ENCODE measurements around the gene EME1. TPM values are rescaled to one million over a fixed set of nuclear protein-coding genes. Genes with fewer than 3 reads are reported as not detected.

Gene EME1
- total RNA-seq, result 1 to 10 TPM in 4 of 5 donors, under 1 TPM in 1; 0.75 to 2.1 (median 1.4) TPM
- total RNA-seq (2013), result 0.99 TPM
- 0.15 to 21.9 (median 1.0) reads per million in 29 experiments for total RNA-seq

DNA sequence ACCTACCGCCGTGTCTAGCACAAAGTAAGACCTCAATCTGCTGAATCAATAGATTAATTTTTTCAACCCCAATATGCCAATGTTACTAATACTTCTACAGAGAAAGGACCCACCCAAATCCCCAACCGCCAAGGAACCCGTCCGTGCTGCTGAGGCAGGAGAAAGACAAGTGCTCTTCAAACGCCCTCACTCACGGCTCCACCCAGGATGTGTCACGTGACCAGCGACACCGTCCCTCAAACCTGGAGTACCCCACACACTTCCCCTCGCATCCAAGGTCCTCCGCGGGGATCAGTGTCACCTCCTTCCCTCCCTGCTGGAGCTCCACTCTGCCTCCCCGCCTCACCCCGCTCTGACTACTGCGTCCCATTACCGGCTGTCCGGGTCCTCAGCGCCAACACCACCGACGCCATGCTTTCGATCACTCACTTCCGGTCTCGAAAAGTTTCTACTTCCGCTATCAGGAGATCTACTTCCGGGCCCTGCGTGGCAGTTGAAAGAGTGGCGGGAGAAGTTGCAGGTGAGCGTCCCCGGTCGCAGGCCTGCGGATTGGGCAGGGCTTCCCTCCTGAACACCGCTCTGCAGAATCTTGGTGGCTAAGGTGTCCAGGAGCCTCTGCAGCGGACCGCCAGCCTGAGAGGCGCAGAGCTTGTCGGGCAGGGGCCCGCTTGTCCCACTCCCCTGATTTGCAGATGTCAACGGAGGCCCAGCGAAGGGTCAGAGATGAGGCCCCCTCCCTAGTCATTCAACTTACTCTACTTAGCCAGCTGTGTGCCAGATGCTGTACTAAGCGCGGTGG is at the start of gene EME1, which contains the start of gene MRPL27:
Gene EME1, plus strand, starts transcription at position 472 of the 799 bp plus-strand sequence. CDS start 1,980 bp downstream, outside the sequence.
Gene MRPL27, minus strand, starts transcription at position 427 of the 799 bp plus-strand sequence. Its CDS starts 14 bp downstream, at position 413.
- H3K36me3 ChIP-seq (ENCODE audit: control insufficient read depth in 2 of 2, extremely low read depth in 1 of 2, insufficient read depth in 1 of 2, low read length in 1 of 2), result peaks cover 0 to 28% of the 10 kb centered on the region in 2 donors
- DNase-seq, result peak; percentile 72 to 91 (median 83)
- Mint-ChIP-seq H3K9me3 (no peaks in the 10 kb centered on the region), H3K27ac (peak within 1 kb of the TSS; percentile 100), H3K36me3 (peaks cover 33% of the 10 kb centered on the region), H3K27me3 (no peaks in the 10 kb centered on the region), H3K4me1 (peaks cover 22 to 33% (median 26%) of the 10 kb centered on the region in 3 donors), H3K4me3 (peak within 1 kb of the TSS; percentile 91 to 99 (median 99))
- H3K4me1 ChIP-seq (ENCODE audit: control insufficient read depth in 1 of 2, extremely low read depth in 1 of 2, insufficient read depth in 2 of 2, low read length in 2 of 2), result peaks cover 5 to 24% of the 10 kb centered on the region in 2 experiments
- ChIA-PET POLR2A (interaction anchor here in 1 of 2 donors (0.6 kb wide), 2 partner anchors 13 to 170 kb away, joined by 3 read pairs; no protein-coding TSS in a partner anchor), CTCF (interaction anchor here (0.6 to 2.7 kb wide), 6 partner anchors 11 to 25 kb away, joined by 3 to 10 read pairs (median 6); partner anchors contain the start of gene LRRC59 (in 1 of the 2))
- under 1% methylated on average over 38 of the region's 42 CpGs for whole genome bisulfite sequencing (ENCODE audit: insufficient coverage)
- H3K27me3 ChIP-seq (replicated peaks in 1 of 2; ENCODE audit: control insufficient read depth in 2 of 2, extremely low read depth in 1 of 2, insufficient read depth in 2 of 2, low read length in 1 of 2), result no peaks in the 10 kb centered on the region
- peak within 1 kb of the TSS; percentile 89 for H3K27ac ChIP-seq (ENCODE audit: low read length)
- peak; percentile 92 to 95 (median 94) for ATAC-seq (replicated peaks in 1 of 4)
- no peaks in the 10 kb centered on the region for H3K9me3 ChIP-seq
- peak within 1 kb of the TSS; percentile 86 to 94 for H3K4me3 ChIP-seq (ENCODE audit: control insufficient read depth in 1 of 2, extremely low read depth in 1 of 2, low read length in 1 of 2)

DNA sequence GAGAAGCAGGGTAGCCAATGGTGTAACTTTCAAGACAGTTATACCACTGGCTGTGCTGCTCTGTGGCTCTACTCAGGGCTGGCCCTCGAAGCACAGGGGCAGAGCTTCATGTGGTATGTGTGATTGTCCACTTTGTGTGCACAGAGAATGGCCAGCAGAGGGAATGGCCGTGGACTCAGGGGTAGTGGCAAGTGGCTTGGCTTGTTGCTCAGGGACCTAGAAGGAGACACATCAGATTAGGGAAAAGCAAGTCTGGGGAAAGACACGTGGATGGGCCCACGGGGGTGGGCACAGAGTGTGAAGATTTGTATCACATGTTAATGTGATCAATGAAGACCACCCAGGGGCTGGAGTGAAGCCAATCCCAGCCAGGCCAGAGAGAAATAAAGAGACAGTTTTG is 47.1 kb upstream of the EME1 start:
- Histone ChIP-seq H3K4me3 (ENCODE audit: control insufficient read depth in 1 of 2, extremely low read depth in 1 of 2, low read length in 1 of 2) (no peak overlapping the region), H3K27me3 (replicated peaks in 1 of 2; ENCODE audit: control insufficient read depth in 2 of 2, extremely low read depth in 1 of 2, insufficient read depth in 2 of 2, low read length in 1 of 2) (peaks cover 0 to 18% of the 10 kb centered on the region in 2 experiments), H3K36me3 (ENCODE audit: control insufficient read depth in 2 of 2, extremely low read depth in 1 of 2, insufficient read depth in 1 of 2, low read length in 1 of 2) (no peaks in the 10 kb centered on the region), H3K9me3 (no peaks in the 10 kb centered on the region), H3K27ac (ENCODE audit: low read length) (no peak overlapping the region), H3K4me1 (ENCODE audit: control insufficient read depth in 1 of 2, extremely low read depth in 1 of 2, insufficient read depth in 2 of 2, low read length in 2 of 2) (no peaks in the 10 kb centered on the region)
- ATAC-seq (replicated peaks in 1 of 4) (no peak), DNase-seq (no peak)
- ChIA-PET CTCF (no interaction called here), POLR2A (no interaction called here)
- Mint-ChIP-seq H3K36me3 (no peaks in the 10 kb centered on the region), H3K27me3 (peaks cover 0 to 7% of the 10 kb centered on the region in 2 donors), H3K27ac (no peak overlapping the region), H3K4me3 (no peak overlapping the region), H3K9me3 (no peaks in the 10 kb centered on the region), H3K4me1 (no peaks in the 10 kb centered on the region)
- WGBS (ENCODE audit: insufficient coverage), result 57% methylated on average over 4 of the region's 4 CpGs

GRCh38 chr17:50326831-50327364 is 46.1 kb upstream of the EME1 start:
- DNase-seq (no peak), ATAC-seq (replicated peaks in 1 of 4) (no peak)
- Mint-ChIP-seq H3K36me3 (no peaks in the 10 kb centered on the region), H3K27ac (no peak overlapping the region), H3K4me3 (no peak overlapping the region), H3K9me3 (no peaks in the 10 kb centered on the region), H3K4me1 (no peaks in the 10 kb centered on the region), H3K27me3 (peaks cover under 1 to 7% of the 10 kb centered on the region in 2 donors)
- ChIA-PET CTCF (no interaction called here), POLR2A (no interaction called here)
- Histone ChIP-seq H3K4me3 (ENCODE audit: control insufficient read depth in 1 of 2, extremely low read depth in 1 of 2, low read length in 1 of 2) (no peak overlapping the region), H3K9me3 (no peaks in the 10 kb centered on the region), H3K27me3 (replicated peaks in 1 of 2; ENCODE audit: control insufficient read depth in 2 of 2, extremely low read depth in 1 of 2, insufficient read depth in 2 of 2, low read length in 1 of 2) (peaks cover 0 to 21% of the 10 kb centered on the region in 2 experiments), H3K36me3 (ENCODE audit: control insufficient read depth in 2 of 2, extremely low read depth in 1 of 2, insufficient read depth in 1 of 2, low read length in 1 of 2) (no peaks in the 10 kb centered on the region), H3K27ac (ENCODE audit: low read length) (no peak overlapping the region), H3K4me1 (ENCODE audit: control insufficient read depth in 1 of 2, extremely low read depth in 1 of 2, insufficient read depth in 2 of 2, low read length in 2 of 2) (no peaks in the 10 kb centered on the region)
- WGBS (ENCODE audit: insufficient coverage), result 56% methylated on average over 4 of the region's 9 CpGs

DNA sequence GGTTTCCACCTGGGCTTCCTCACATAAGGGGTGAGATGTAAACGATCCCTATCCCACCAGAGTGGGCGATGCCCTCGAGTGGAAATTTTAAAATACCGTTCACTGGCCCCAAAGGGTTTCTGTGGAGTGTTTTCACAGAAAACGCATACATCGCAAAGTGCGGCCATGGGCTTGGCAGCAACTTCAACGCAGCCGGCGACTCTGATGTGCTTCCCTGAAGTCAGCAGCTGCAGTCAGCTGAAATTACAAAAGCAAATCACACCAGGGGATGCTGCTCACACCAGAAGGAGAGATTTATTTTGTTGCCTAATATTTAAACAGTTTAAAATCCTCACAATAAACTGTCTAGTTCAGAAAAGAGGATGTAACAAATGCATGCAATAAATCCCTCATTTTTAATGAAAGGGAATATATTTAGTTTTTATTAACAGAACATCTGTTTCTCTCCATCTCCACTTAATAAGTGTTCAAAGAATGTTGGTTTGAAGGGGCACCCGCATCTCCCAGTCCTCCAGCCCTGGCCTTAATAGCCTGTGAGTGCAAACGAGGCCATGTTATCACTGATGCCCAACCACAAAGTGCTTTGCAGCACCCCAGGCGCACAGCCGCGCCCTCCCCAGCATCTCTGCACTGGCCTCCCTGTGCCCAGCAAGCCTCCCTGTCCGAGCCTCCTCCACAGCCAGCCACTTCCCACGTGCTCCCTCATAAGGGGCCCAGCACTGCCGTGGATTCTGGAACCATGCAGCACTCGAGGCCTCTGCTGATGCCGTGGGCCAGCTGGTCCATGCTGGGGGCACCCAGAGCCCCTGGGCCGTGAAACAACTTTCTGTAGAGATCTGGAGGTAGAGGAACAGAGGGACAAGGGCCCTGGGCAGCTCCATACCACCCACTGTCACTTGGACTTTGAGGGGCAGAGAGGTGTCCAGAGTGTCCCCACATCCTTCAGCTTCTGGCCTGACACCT is 44.4 kb upstream of the EME1 start:
- Mint-ChIP-seq H3K27me3 (peaks cover 3 to 10% of the 10 kb centered on the region in 2 donors), H3K36me3 (no peaks in the 10 kb centered on the region), H3K4me3 (no peak overlapping the region), H3K27ac (no peak overlapping the region), H3K9me3 (no peaks in the 10 kb centered on the region), H3K4me1 (peaks cover 4 to 7% (median 4%) of the 10 kb centered on the region in 3 donors)
- Histone ChIP-seq H3K27ac (ENCODE audit: low read length) (no peak overlapping the region), H3K36me3 (ENCODE audit: control insufficient read depth in 2 of 2, extremely low read depth in 1 of 2, insufficient read depth in 1 of 2, low read length in 1 of 2) (no peaks in the 10 kb centered on the region), H3K27me3 (replicated peaks in 1 of 2; ENCODE audit: control insufficient read depth in 2 of 2, extremely low read depth in 1 of 2, insufficient read depth in 2 of 2, low read length in 1 of 2) (peaks cover 0 to 29% of the 10 kb centered on the region in 2 experiments), H3K4me1 (ENCODE audit: control insufficient read depth in 1 of 2, extremely low read depth in 1 of 2, insufficient read depth in 2 of 2, low read length in 2 of 2) (peaks cover 0 to 2% of the 10 kb centered on the region in 2 experiments), H3K4me3 (ENCODE audit: control insufficient read depth in 1 of 2, extremely low read depth in 1 of 2, low read length in 1 of 2) (no peak overlapping the region), H3K9me3 (no peaks in the 10 kb centered on the region)
- CTCF ChIA-PET, result no interaction called here
- POLR2A ChIA-PET, result interaction anchor here in 1 of 2 donors (0.5 kb wide), 1 partner anchor 295 kb away, joined by 8 read pairs; no protein-coding TSS in a partner anchor
- DNase-seq, result no peak
- 83% methylated on average over 13 of the region's 21 CpGs for WGBS (ENCODE audit: insufficient coverage)
- no peak for ATAC-seq (replicated peaks in 1 of 4)

GRCh38 chr17:50329716-50330115 is 43.3 kb upstream of the EME1 start:
- no peak overlapping the region for H3K27ac ChIP-seq (ENCODE audit: low read length)
- peaks cover 0 to 29% of the 10 kb centered on the region in 2 experiments for H3K27me3 ChIP-seq (replicated peaks in 1 of 2; ENCODE audit: control insufficient read depth in 2 of 2, extremely low read depth in 1 of 2, insufficient read depth in 2 of 2, low read length in 1 of 2)
- Mint-ChIP-seq H3K4me1 (peaks cover 7 to 11% (median 8%) of the 10 kb centered on the region in 3 donors), H3K9me3 (no peaks in the 10 kb centered on the region), H3K4me3 (no peak overlapping the region), H3K27me3 (peaks cover 3 to 10% of the 10 kb centered on the region in 2 donors), H3K36me3 (no peaks in the 10 kb centered on the region), H3K27ac (no peak overlapping the region)
- DNase-seq, result no peak
- CTCF ChIA-PET, result no interaction called here
- 78% methylated on average over 2 of the region's 3 CpGs for WGBS (ENCODE audit: insufficient coverage)
- peaks cover 0 to 2% of the 10 kb centered on the region in 2 experiments for H3K4me1 ChIP-seq (ENCODE audit: control insufficient read depth in 1 of 2, extremely low read depth in 1 of 2, insufficient read depth in 2 of 2, low read length in 2 of 2)
- H3K4me3 ChIP-seq (ENCODE audit: control insufficient read depth in 1 of 2, extremely low read depth in 1 of 2, low read length in 1 of 2), result no peak overlapping the region
- POLR2A ChIA-PET, result no interaction called here
- no peaks in the 10 kb centered on the region for H3K36me3 ChIP-seq (ENCODE audit: control insufficient read depth in 2 of 2, extremely low read depth in 1 of 2, insufficient read depth in 1 of 2, low read length in 1 of 2)
- no peaks in the 10 kb centered on the region for H3K9me3 ChIP-seq
- no peak for ATAC-seq (replicated peaks in 1 of 4)
